K562 (cell line): ENCODE measurements around the gene BICC1. TPM values are rescaled to one million over a fixed set of nuclear protein-coding genes. Genes with fewer than 3 reads are reported as not detected.

Experiments used
- ATAC-seq: fragments of 200-7000 bp; cut with Tn5 transposase; 3 replicates; pipeline ENCODE4 v1.9.1; 2020; ENCODE audit warnings: moderate library complexity
- BruUV-seq: library from RNA; stranded (reverse); fragments of 400-500 nt; replicated peaks from 2 replicates; lab custom pipeline; 2021; lab: Mats Ljungman, UMichigan
- CTCF ChIA-PET: fragments of 300-600 bp; formaldehyde crosslinking; extraction: SDS; loops from one replicate; lab custom pipeline; 2021; ENCODE audit warnings: low intra/inter-chr PET ratio; lab: Yijun Ruan, JAX
- POLR2A ChIA-PET: fragments of 300-600, 350-650 bp; sonication (Branson Sonifier 250); formaldehyde crosslinking; extraction: SDS; loops from one replicate; lab custom pipeline; 2021; ENCODE audit warnings: antibody characterized with exemption, inconsistent platforms; lab: Yijun Ruan, JAX
- DNase-seq, 4 experiments: peaks; one replicate each; pipeline versions ENCODE4 v3.0.0 to v3.0.0-alpha.2; 2011 to 2018; ENCODE audit warnings: low spot score in 3 of 4, mixed read lengths in 3 of 4; ENCODE audit errors: extremely low read depth in 1 of 4
- FAIRE-seq: peaks from 2 replicates; lab custom pipeline; 2011; peaks lifted over from hg19 to GRCh38; lab: Jason Lieb, UNC
- H2AFZ ChIP-seq: 2 replicates; pipeline ENCODE4 v1.6.0; 2011; ENCODE audit warnings: low read depth, low read length, control low read depth, inconsistent platforms
- H3K27ac ChIP-seq: fragments of 200-600 bp; 3 replicates; pipeline ENCODE4 v1.8.0; 2011; ENCODE audit warnings: low read depth, mild to moderate bottlenecking, control low read depth, inconsistent platforms, low read length, moderate library complexity, mixed read lengths; ENCODE audit errors: extremely low read depth
- H3K27me3 ChIP-seq, 2 experiments: fragments of 300-600 bp in 1 of 2; 2 replicates in 1 of 2; 3 replicates in 1 of 2; pipeline versions ENCODE4 v1.6.0 to v1.8.0; 2011; ENCODE audit warnings: inconsistent platforms in 2 of 2, low read length in 2 of 2, mild to moderate bottlenecking in 1 of 2, mixed read lengths in 1 of 2, moderate library complexity in 1 of 2; ENCODE audit not compliant: control insufficient read depth in 2 of 2, insufficient read depth in 2 of 2
- H3K36me3 ChIP-seq: fragments of 300-600 bp; 3 replicates; pipeline ENCODE4 v1.8.0; 2011; ENCODE audit warnings: mild to moderate bottlenecking, low read length, inconsistent platforms; ENCODE audit not compliant: control insufficient read depth, insufficient read depth
- H3K4me1 ChIP-seq, 2 experiments: fragments of 200-600 bp in 1 of 2; replicated peaks in 1 of 2; 2 replicates in 1 of 2; 3 replicates in 1 of 2; pipeline versions ENCODE4 v1.5.1 to v1.8.0; 2011; ENCODE audit warnings: inconsistent platforms in 2 of 2, low read length in 2 of 2, mild to moderate bottlenecking in 1 of 2, mixed read lengths in 1 of 2, moderate library complexity in 1 of 2; ENCODE audit not compliant: control insufficient read depth in 2 of 2, insufficient read depth in 2 of 2
- H3K4me2 ChIP-seq: 2 replicates; pipeline ENCODE4 v1.6.1; 2011; ENCODE audit warnings: low read length, control low read depth, inconsistent platforms, mixed read lengths; ENCODE audit not compliant: insufficient read depth
- H3K4me3 ChIP-seq: fragments of 200-600 bp; sonication (generic), shearing (Covaris generic); 2 replicates; pipeline ENCODE4 v1.5.1; 2016; ENCODE audit warnings: control low read depth, inconsistent platforms
- H3K79me2 ChIP-seq: fragments of 200-600 bp; 3 replicates; pipeline ENCODE4 v1.8.0; 2011; ENCODE audit warnings: low read length, inconsistent platforms; ENCODE audit not compliant: control insufficient read depth, insufficient read depth
- H3K9ac ChIP-seq, 2 experiments: 2 replicates each; pipeline versions ENCODE4 v1.6.0 to v1.6.1; 2011; ENCODE audit warnings: low read depth in 2 of 2, low read length in 2 of 2, control low read depth in 1 of 2, inconsistent platforms in 1 of 2, mild to moderate bottlenecking in 1 of 2, mixed read lengths in 1 of 2; ENCODE audit not compliant: insufficient read depth in 1 of 2
- H3K9me1 ChIP-seq: one replicate; pipeline ENCODE4 v1.6.0; 2011; ENCODE audit warnings: inconsistent platforms, mild to moderate bottlenecking, low read length, moderate library complexity; ENCODE audit not compliant: control insufficient read depth, insufficient read depth
- H3K9me3 ChIP-seq: replicated peaks from 2 replicates; pipeline ENCODE4 v1.5.1; 2011; ENCODE audit warnings: low read depth, low read length, inconsistent platforms; ENCODE audit not compliant: control insufficient read depth, insufficient read depth
- H4K20me1 ChIP-seq: replicated peaks from 2 replicates; pipeline ENCODE4 v1.6.1; 2011; ENCODE audit warnings: low read length, inconsistent platforms, mixed read lengths; ENCODE audit not compliant: control insufficient read depth, insufficient read depth
- BRF1 ChIP-seq: IDR thresholded peaks from 3 replicates; pipeline ENCODE4 v1.6.1; 2011; ENCODE audit warnings: borderline replicate concordance, mild to moderate bottlenecking; ENCODE audit not compliant: insufficient read length; ENCODE audit errors: extremely low read depth
- CCNT2 ChIP-seq: IDR thresholded peaks from 2 replicates; pipeline ENCODE4 v1.6.1; 2011; ENCODE audit warnings: borderline replicate concordance, low read depth, mild to moderate bottlenecking, moderate library complexity, mixed read lengths, low read length; ENCODE audit not compliant: insufficient read length; ENCODE audit errors: extremely low read depth
- EP400 ChIP-seq: fragments of 450-650 bp; IDR thresholded peaks from 2 replicates; pipeline ENCODE4 v1.6.1; 2017; ENCODE audit warnings: antibody characterized with exemption, mild to moderate bottlenecking, moderate library complexity
- FOXP4 ChIP-seq: sonication (generic); formaldehyde crosslinking; IDR thresholded peaks from 2 replicates; pipeline ENCODE4 v1.8.0; 2022; ENCODE audit warnings: mild to moderate bottlenecking, missing genetic modification reagents, borderline replicate concordance
- GATAD2B ChIP-seq: fragments of 450-650 bp; IDR thresholded peaks from 2 replicates; pipeline ENCODE4 v1.6.1; 2017; ENCODE audit warnings: mild to moderate bottlenecking, borderline replicate concordance
- HCFC1 ChIP-seq: IDR thresholded peaks from 2 replicates; pipeline ENCODE4 v1.6.1; 2012; ENCODE audit warnings: low read depth, low read length, improper control_type of control experiment
- HIVEP1 ChIP-seq: fragments of 250-450 bp; sonication (Bioruptor Pico); IDR thresholded peaks from 2 replicates; pipeline ENCODE4 v1.4.0; 2020; ENCODE audit warnings: mild to moderate bottlenecking
- HNRNPL ChIP-seq: fragments of 200-400 bp; formaldehyde crosslinking; IDR thresholded peaks from 2 replicates; pipeline ENCODE4 v1.6.1; 2017; ENCODE audit warnings: low read depth, mild to moderate bottlenecking, low read length
- MBD1 ChIP-seq: fragments of 250-450 bp; sonication (Bioruptor Pico); IDR thresholded peaks from 2 replicates; pipeline ENCODE4 v1.8.0; 2022; ENCODE audit warnings: inconsistent platforms
- MECOM ChIP-seq: fragments of 250-450 bp; sonication (Bioruptor Pico); IDR thresholded peaks from 2 replicates; pipeline ENCODE4 v1.8.0; 2022; ENCODE audit warnings: inconsistent platforms
- MLX ChIP-seq, 2 experiments: fragments of 450-650 bp in 1 of 2; sonication (generic) in 1 of 2; formaldehyde crosslinking; conservative IDR thresholded peaks; 2 replicates each; pipeline versions ENCODE4 v1.4.0 to v1.8.1; 2020 to 2022; ENCODE audit warnings: mild to moderate bottlenecking in 1 of 2, missing genetic modification reagents in 1 of 2
- MXI1 ChIP-seq: IDR thresholded peaks from 2 replicates; pipeline ENCODE4 v1.6.1; 2011; ENCODE audit warnings: low read depth, mild to moderate bottlenecking, improper control_type of control experiment, low read length
- RAD51 ChIP-seq: fragments of 450-650 bp; IDR thresholded peaks from 2 replicates; pipeline ENCODE4 v1.7.1; 2016; ENCODE audit warnings: low read depth, mild to moderate bottlenecking, borderline replicate concordance
- RBBP5 ChIP-seq: fragments of 200-600 bp; sonication (generic); IDR thresholded peaks from 2 replicates; pipeline ENCODE4 v1.6.1; 2012; ENCODE audit warnings: borderline replicate concordance, mild to moderate bottlenecking, low read length, control low read depth, inconsistent platforms; ENCODE audit not compliant: insufficient read depth, poor library complexity, severe bottlenecking
- RBM15 ChIP-seq: fragments of 200-400 bp; formaldehyde crosslinking; IDR thresholded peaks from 2 replicates; pipeline ENCODE4 v1.6.1; 2018; ENCODE audit warnings: mild to moderate bottlenecking, low read length, moderate library complexity; ENCODE audit not compliant: insufficient read depth
- SMARCE1 ChIP-seq: fragments of 450-650 bp; IDR thresholded peaks from 2 replicates; pipeline ENCODE4 v1.7.1; 2016; ENCODE audit warnings: mild to moderate bottlenecking
- YBX1 ChIP-seq: fragments of 450-650 bp; IDR thresholded peaks from 2 replicates; pipeline ENCODE4 v1.7.1; 2016; ENCODE audit warnings: mild to moderate bottlenecking
- ZNF184 ChIP-seq: sonication (generic); formaldehyde crosslinking; IDR thresholded peaks from 2 replicates; pipeline ENCODE4 v1.5.0; 2020; ENCODE audit warnings: missing genetic modification reagents
- WGBS: fragments of 100-300 bp; shearing (Covaris generic); methylation state at CpG from one replicate; pipeline ENCODE4 v1.1.6; 2016; ENCODE audit warnings: low coverage, mixed read lengths; ENCODE audit not compliant: insufficient coverage; ENCODE audit errors: missing lambda C conversion rate; 5-methylcytosine and 5-hydroxymethylcytosine counted together
- in situ Hi-C: fragments of 300-500 bp; cut with MboI; formaldehyde crosslinking; loops from 4 replicates; pipeline ENCODE4 v1.15.0; 2018; ENCODE audit warnings: inconsistent platforms, mixed read lengths
- intact Hi-C: fragments of 100-400 bp; cut with micrococcal nuclease; formaldehyde crosslinking; loops from 2 replicates; pipeline ENCODE4 v1.14.2; 2022
- polyA plus RNA-seq, 8 experiments: library from polyadenylated mRNA; depleted of rRNA in 4 of 8; stranded (reverse) in 5 of 8; unstranded in 3 of 8; fragments of >200 nt; fragmentation: Nextera tagmentation in 2 of 8; fragmentation: Illumina TruSeq in 1 of 8; extraction: Ambion mirVana in 2 of 8; extraction: Trizol in 1 of 8; gene quantifications; 2 replicates each; pipeline versions ENCODE4 v1.2.1 to v1.2.3, GENCODE V29; 2011 to 2014; ENCODE audit warnings: inconsistent platforms in 1 of 8, missing spikeins in 1 of 8
- total RNA-seq, 7 experiments: library from RNA; depleted of rRNA in 6 of 7; stranded (reverse); fragments of >200 nt in 6 of 7; fragmentation: Illumina TruSeq in 2 of 7; extraction: Trizol in 2 of 7; gene quantifications; 2 replicates each; pipeline versions ENCODE4 v1.2.1 to v1.2.3, GENCODE V29; 2011 to 2021; ENCODE audit warnings: low replicate concordance in 1 of 7

Gene BICC1
- total and polyA plus RNA-seq, 9 of the 15 experiments (the other 6 are each of a cell fraction or from before 2014, with no cell fraction given): not detected

GRCh38 chr10:58666024-58666423 lies 153.4 kb downstream of the BICC1 start (continued):
- TF ChIP-seq HIVEP1 (CRISPR knock-in tag): no peak
- TF ChIP-seq CCNT2: no peak
- TF ChIP-seq RAD51: no peak
- no peak for TF ChIP-seq BRF1
- TF ChIP-seq GATAD2B: no peak
- TF ChIP-seq EP400: no peak
- no peak for TF ChIP-seq MXI1
- TF ChIP-seq SMARCE1: no peak
- no peak for TF ChIP-seq RBBP5
- no peak for TF ChIP-seq YBX1
- no peak for TF ChIP-seq MLX (CRISPR knock-in tag; conservative IDR thresholded peaks at IDR 0.05)
- TF ChIP-seq, all 486 proteins: peak for 0

GRCh38 chr10:58667658-58668310 lies 155.1 kb downstream of the BICC1 start:
- Histone ChIP-seq H3K4me1 (no peaks in the 10 kb centered on the region), H3K4me3 (no peak overlapping the region), H3K79me2 (no peaks in the 10 kb centered on the region), H3K4me2 (no peak overlapping the region), H3K9me1 (no peaks in the 10 kb centered on the region), H3K9ac (no peak overlapping the region), H3K27me3 (no peaks in the 10 kb centered on the region), H3K9me3 (no peaks in the 10 kb centered on the region), H2AFZ (no peak overlapping the region), H3K27ac (no peak overlapping the region), H4K20me1 (no peaks in the 10 kb centered on the region), H3K36me3 (no peaks in the 10 kb centered on the region)
- DNase-seq: no peak
- POLR2A ChIA-PET: no interaction called here
- no peak for FAIRE-seq
- intact Hi-C loops: no loop called here
- no peak for ATAC-seq
- CTCF ChIA-PET: no interaction called here
- in situ Hi-C loops: no loop called here
- 0% methylated on average over 3 of the region's 3 CpGs for WGBS
- no TSS peak for BruUV-seq
- TF ChIP-seq FOXP4 (CRISPR knock-in tag): no peak
- TF ChIP-seq MBD1: no peak
- no peak for TF ChIP-seq ZNF184 (CRISPR knock-in tag)
- no peak for TF ChIP-seq RBM15
- no peak for TF ChIP-seq HNRNPL
- TF ChIP-seq HCFC1: no peak
- no peak for TF ChIP-seq MECOM (CRISPR knock-in tag)
- no peak for TF ChIP-seq SMARCE1
